ENCODE measurements around the gene DSCAML1.

DNA sequence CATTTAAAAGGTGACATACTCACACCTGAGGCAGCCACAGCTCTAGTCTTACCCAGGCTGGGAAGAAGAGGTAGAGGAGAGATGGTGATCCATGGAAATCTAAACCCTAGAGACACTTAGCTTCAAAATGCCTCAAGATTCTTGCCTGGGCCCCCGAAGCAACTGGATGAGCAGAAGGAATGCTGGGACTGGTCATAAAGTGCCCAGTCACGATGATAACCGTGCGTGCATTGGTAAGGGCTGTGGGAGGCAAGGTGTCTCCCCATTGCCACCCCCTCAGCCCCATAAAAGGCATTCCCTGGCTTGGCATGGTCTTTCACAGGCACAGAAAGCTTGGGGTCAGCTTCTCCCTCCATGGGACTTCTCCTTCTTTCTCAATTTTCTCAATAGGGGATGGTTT lies 144.5 kb downstream of the DSCAML1 start:
- TF ChIP-seq, protein P1, sequence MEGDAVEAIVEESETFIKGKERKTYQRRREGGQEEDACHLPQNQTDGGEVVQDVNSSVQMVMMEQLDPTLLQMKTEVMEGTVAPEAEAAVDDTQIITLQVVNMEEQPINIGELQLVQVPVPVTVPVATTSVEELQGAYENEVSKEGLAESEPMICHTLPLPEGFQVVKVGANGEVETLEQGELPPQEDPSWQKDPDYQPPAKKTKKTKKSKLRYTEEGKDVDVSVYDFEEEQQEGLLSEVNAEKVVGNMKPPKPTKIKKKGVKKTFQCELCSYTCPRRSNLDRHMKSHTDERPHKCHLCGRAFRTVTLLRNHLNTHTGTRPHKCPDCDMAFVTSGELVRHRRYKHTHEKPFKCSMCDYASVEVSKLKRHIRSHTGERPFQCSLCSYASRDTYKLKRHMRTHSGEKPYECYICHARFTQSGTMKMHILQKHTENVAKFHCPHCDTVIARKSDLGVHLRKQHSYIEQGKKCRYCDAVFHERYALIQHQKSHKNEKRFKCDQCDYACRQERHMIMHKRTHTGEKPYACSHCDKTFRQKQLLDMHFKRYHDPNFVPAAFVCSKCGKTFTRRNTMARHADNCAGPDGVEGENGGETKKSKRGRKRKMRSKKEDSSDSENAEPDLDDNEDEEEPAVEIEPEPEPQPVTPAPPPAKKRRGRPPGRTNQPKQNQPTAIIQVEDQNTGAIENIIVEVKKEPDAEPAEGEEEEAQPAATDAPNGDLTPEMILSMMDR (IDR thresholded peaks at IDR 0.05; ENCODE audit: low read depth, low read length), result no peak
- no peak for TF ChIP-seq EZH2phosphoT487 (IDR thresholded peaks at IDR 0.05; ENCODE audit: low read depth)
